GM21737 (cell line): ENCODE data around the gene SPDYC.

Experiments
- ATAC-seq: cut with Tn5 transposase; IDR thresholded peaks from one replicate; pipeline ENCODE4 v1.9.1; 2021; ENCODE audit warnings: mild to moderate bottlenecking, moderate library complexity; ENCODE audit not compliant: unreplicated experiment

Gene SPDYC

GRCh38 chr11:65204646-65205601, 34.9 kb downstream of the SPDYC start:
- ATAC-seq: no peak

GRCh38 chr11:65205602-65205967, 35.6 kb downstream of the SPDYC start:
- ATAC-seq: no peak

GRCh38 chr11:65206441-65206841, 36.4 kb downstream of the SPDYC start:
- no peak for ATAC-seq

- ATAC-seq: no peak
These were observed 36.9 kb downstream of the SPDYC start for GRCh38 chr11:65206901-65207300.

GRCh38 chr11:65207918-65208784, 38.1 kb downstream of the SPDYC start:
- no peak for ATAC-seq

- ATAC-seq: no peak
These were observed 39.0 kb downstream of the SPDYC start for GRCh38 chr11:65208785-65209710.

GRCh38 chr11:65209711-65210360, 39.8 kb downstream of the SPDYC start:
- ATAC-seq: no peak

- no peak for ATAC-seq
These were observed 40.3 kb downstream of the SPDYC start for GRCh38 chr11:65210361-65210731.

GRCh38 chr11:65210748-65211147, 40.7 kb downstream of the SPDYC start:
- no peak for ATAC-seq

- no peak for ATAC-seq
These were observed 41.5 kb downstream of the SPDYC start for GRCh38 chr11:65211293-65212105.

GRCh38 chr11:65212226-65212801, 42.3 kb downstream of the SPDYC start:
- ATAC-seq: no peak

GRCh38 chr11:65213322-65214211, 43.5 kb downstream of the SPDYC start:
- no peak for ATAC-seq

- ATAC-seq: no peak
These were observed 44.3 kb downstream of the SPDYC start for GRCh38 chr11:65214212-65214845.

GRCh38 chr11:65215441-65216076, 45.5 kb downstream of the SPDYC start:
- ATAC-seq: no peak

- ATAC-seq: no peak
These were observed 46.8 kb downstream of the SPDYC start for GRCh38 chr11:65216830-65217229.

- ATAC-seq: no peak
These were observed 47.7 kb downstream of the SPDYC start for GRCh38 chr11:65217441-65218423.
